Astrocyte of the cerebellum (primary cell): ENCODE data around the gene THUMPD3.

Source experiments
- DNase-seq: peaks from one replicate; pipeline ENCODE4 v3.0.0-alpha.2; 2011; ENCODE audit warnings: low read depth
- H3K4me3 ChIP-seq: 2 replicates; pipeline ENCODE4 v1.5.1; 2011; ENCODE audit warnings: mild to moderate bottlenecking, low read depth, low read length, moderate library complexity
- in situ Hi-C: cut with HindIII; loops from 2 replicates; pipeline ENCODE4 v1.10.0; 2017; ENCODE audit warnings: low sequenced_read_pairs
- TF ChIP-seq, protein P1 (sequence below): IDR thresholded peaks from 2 replicates; pipeline ENCODE4 v1.5.1; 2012; ENCODE audit warnings: low read length, low read depth, moderate library complexity, mild to moderate bottlenecking; ENCODE audit errors: missing control alignments

The THUMPD3 gene, protein sequence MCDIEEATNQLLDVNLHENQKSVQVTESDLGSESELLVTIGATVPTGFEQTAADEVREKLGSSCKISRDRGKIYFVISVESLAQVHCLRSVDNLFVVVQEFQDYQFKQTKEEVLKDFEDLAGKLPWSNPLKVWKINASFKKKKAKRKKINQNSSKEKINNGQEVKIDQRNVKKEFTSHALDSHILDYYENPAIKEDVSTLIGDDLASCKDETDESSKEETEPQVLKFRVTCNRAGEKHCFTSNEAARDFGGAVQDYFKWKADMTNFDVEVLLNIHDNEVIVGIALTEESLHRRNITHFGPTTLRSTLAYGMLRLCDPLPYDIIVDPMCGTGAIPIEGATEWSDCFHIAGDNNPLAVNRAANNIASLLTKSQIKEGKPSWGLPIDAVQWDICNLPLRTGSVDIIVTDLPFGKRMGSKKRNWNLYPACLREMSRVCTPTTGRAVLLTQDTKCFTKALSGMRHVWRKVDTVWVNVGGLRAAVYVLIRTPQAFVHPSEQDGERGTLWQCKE

DNA sequence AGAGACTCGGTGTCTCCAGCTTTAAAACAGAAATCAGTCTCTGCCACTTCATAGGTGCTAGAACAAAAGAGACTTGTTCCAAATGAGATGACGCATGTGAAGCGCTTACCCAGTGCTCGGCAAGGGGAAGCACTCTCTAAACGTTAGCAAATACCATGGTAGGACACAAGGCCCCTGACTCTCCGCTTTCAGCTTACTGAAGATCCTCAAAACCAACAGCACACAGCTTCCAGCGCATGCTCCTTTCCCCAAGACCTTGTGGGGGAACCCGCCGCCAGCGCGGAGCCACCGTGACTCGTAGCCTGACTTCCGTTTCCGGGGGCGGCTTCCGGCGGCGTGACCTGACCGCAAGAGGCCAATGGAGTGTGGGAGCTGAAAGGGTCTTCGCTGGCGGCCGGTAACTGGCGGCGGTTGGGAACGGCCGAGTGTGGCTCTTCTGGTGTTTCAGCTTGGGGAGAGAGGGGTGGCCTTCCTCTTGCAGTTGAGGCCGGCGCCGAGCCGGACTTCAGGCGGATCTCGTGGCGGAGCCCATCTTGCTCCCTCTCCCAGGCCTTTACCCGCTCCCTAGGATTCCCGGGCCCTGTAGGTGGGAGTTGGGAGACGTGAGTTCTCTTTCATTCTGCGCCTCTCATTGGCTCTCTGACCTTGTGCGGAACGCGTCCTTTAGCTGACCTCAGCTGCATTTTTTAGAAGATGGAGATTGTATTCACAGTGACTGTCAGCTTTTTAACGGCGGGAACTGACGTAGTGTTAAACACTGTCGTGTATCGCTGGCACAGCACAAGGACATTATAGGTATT is at the start of gene THUMPD3:
THUMPD3 (plus strand) TSS at position 324 of the 800 bp plus-strand sequence. CDS start 2,015 bp downstream, outside the sequence.
- in situ Hi-C loops = no loop called here
- peak; percentile 75 for DNase-seq
- peak within 1 kb of the TSS; percentile 69 for H3K4me3 ChIP-seq
- TF ChIP-seq, protein P1, sequence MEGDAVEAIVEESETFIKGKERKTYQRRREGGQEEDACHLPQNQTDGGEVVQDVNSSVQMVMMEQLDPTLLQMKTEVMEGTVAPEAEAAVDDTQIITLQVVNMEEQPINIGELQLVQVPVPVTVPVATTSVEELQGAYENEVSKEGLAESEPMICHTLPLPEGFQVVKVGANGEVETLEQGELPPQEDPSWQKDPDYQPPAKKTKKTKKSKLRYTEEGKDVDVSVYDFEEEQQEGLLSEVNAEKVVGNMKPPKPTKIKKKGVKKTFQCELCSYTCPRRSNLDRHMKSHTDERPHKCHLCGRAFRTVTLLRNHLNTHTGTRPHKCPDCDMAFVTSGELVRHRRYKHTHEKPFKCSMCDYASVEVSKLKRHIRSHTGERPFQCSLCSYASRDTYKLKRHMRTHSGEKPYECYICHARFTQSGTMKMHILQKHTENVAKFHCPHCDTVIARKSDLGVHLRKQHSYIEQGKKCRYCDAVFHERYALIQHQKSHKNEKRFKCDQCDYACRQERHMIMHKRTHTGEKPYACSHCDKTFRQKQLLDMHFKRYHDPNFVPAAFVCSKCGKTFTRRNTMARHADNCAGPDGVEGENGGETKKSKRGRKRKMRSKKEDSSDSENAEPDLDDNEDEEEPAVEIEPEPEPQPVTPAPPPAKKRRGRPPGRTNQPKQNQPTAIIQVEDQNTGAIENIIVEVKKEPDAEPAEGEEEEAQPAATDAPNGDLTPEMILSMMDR = no peak

DNA sequence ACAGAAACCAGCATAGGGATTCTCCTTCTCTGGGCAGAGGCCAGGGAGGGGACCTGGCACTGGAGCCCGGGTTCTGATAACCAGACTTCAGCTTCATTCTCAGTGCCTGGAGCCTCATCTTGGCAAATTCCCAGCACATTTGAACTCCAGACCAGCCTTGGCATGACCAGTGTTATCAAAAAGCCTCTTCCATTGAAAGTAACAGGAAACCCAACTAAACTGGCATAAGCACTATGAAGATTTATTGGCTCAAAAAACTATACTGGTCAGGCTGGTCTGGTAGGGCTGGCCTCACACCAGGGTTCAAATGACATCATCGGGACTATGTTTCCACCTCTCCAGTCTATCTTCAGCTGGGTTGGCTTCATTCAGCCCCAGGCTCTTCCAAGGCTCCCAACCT is 48.1 kb upstream of the THUMPD3 start:
- DNase-seq = no peak
- TF ChIP-seq, protein P1 = no peak
- in situ Hi-C loops = no loop called here
- H3K4me3 ChIP-seq = no peak overlapping the region

DNA sequence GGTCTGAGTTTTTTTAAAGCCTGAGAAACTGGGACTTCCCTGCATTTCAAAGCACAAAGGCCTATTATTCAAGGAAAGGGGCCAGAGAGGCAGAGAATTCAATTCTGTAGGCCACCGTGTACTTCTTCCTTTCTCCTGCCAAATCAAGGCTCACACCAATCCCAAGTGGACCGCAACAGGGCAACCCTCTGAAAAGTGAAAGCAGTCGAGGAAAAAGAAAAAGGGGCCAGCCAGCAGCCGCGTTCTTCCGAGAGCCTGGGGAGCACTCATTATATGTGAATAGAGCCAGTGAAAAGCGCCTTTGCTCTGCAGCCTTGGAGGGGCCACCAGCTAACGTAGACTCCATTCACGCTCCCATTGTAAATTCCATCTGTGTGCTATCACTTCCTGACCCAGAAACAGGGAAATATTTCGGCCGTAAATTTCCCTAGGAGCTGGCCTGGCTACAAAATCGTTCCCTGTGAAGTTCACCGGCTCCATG is 45.9 kb upstream of the THUMPD3 start:
- peak; percentile 42 for DNase-seq
- in situ Hi-C loops = no loop called here
- TF ChIP-seq, protein P1 = no peak
- H3K4me3 ChIP-seq = peak overlapping the region; percentile 14

DNA sequence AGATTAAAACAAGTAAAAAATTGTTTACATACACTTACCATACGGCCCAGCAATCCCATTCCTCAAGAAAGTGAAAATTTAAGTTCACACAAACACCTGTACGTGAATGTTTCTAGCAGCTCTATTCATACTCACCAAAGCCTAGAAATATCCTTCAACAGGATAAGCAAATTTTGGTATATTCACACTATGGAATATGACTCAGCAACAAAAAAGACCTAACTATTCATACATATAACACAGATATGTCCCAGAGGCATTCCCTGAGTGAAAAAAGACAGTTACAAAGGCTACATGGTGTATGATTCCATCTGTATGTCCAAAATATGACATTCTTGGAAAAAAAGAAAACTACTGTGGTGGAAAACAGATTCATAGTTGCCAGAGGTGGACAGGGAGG is 40.1 kb upstream of the THUMPD3 start:
- TF ChIP-seq, protein P1 = no peak
- in situ Hi-C loops = no loop called here
- H3K4me3 ChIP-seq = no peak overlapping the region
- no peak for DNase-seq

DNA sequence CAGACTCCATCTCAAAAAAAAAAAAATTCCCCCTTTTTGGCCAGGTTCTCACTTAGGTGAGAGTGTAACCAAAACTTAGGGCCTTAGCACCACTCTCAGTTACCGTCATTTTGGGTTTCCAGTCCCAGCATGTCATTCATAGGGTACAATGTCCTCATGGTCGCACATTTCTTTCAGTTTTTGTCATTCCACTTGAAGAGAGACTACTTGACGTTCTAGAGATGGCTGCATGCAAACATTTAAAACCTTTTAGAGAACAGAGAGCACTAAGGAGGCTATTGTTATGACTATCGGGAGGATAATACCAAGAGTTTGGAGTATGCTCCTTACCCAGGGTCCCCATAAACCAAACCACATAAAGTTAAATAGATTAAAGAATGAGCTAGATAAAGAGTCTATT is 37.9 kb upstream of the THUMPD3 start:
- DNase-seq = no peak
- TF ChIP-seq, protein P1 = no peak
- in situ Hi-C loops = no loop called here
- H3K4me3 ChIP-seq = no peak overlapping the region

DNA sequence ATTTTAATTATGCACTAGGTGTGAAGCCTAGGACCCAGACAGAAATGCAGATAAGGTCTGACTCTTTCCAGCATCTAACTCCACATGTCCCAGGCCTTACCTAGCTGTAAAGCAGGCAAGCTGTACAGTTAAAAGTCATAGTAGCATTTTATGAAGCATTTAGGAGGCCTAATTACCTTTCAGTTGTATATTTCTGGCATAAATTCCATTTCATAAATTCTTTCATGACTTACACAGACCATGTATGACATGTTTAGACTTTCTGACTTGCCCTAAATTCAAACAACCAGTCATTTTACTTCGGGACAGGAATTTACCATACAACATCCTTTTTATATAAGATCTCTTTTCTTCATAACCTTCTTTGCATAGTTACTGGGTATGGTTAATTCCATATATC is 35.3 kb upstream of the THUMPD3 start:
- H3K4me3 ChIP-seq = no peak overlapping the region
- DNase-seq = no peak
- in situ Hi-C loops = no loop called here
- TF ChIP-seq, protein P1 = no peak
